T-helper 1 cell (primary cell): ENCODE results near the gene FAM53A.
"Not testable (repeated sequence)": the region's sequence is repeated elsewhere in the genome, so short reads cannot be mapped to it uniquely, and the experiment has no call there.

Source experiments
- DNase-seq, 5 donors: peaks; one replicate each; pipeline ENCODE4 v3.0.0-alpha.2; 2012 to 2020

FAM53A gene

DNA sequence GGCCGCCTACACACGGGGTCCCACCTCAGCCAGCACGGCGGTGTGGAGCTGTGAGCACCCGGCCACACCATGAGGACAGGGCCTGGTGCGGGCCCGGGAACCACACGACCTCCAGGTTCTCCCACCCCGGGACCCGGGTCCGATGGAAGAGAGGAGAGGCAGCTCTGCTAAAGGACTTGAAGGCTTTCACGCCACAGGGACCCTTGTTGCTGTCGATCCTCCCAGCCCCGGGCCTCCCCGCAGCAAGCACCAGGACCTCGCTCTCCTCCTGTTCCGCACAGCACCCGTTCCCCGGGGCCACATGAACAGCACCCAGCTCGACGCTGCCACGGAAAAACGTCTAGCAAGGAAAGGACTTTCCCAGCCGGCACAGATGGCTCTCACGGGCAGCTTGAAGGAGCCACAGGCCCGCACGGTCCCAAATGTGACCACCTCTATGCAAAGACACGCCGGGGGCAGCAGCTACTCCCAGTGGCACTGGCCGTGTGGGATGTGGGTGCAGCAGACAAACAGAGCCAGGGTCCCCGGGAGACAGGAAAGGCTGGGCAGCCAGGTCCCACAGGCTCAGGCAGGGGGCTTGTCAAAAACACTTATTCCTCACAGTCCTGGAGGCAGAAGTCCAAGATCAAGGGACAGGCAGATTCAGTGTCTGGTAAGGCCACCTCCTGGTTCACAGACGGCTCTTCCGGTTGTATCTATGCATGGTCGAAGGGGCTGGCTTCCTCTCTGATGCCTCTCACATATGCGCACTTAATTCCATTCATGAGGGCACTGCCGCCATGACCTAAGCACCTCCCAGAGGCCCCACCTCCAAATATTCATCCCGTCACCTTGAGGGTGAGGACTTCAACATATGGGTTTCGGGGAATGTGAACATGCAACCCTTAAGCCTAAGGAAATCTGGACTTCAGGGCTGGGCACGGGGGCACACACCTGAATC lies 24.7 kb downstream of the FAM53A start:
- DNase-seq, result no peak

DNA sequence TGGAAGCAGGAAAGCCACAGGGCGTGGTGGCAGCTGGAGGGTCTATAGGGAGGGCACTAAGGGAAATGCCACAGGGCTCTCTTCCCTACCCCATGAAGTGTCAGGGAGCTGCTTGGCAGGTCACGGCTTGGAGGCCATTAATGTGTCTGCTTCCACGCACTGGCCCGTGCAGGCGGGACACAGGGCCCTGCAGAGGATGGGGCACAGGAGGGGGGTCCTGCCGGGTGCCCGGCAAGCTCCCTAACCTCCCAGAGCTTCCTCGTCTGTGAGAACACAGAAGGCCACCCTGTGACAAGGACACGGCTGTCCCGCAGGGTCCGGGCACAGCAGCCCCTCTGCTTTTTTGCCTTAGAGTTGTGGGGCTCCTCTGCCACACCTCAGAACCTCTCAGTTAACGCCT lies 25.5 kb downstream of the FAM53A start:
- DNase-seq, result no peak

DNA sequence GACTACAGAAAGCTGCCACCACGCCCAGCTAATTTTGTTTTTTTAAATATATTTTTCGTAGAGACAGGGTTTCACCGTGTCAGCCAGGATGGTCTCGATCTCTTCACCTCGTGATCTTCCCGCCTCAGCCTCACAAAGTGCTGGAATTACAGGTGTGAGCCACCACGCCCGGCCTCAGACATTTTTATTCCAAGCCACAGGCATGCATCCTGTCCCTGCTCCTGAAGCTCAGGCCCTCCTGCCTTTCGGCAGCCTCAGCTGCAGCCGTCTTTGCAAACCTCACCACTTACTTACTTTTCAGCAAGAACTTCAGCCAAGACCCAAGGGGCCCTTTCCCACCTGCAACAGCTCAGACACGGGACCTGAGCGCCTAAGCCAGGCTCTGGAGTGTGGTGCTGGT lies 26.0 kb downstream of the FAM53A start:
- no peak for DNase-seq

DNA sequence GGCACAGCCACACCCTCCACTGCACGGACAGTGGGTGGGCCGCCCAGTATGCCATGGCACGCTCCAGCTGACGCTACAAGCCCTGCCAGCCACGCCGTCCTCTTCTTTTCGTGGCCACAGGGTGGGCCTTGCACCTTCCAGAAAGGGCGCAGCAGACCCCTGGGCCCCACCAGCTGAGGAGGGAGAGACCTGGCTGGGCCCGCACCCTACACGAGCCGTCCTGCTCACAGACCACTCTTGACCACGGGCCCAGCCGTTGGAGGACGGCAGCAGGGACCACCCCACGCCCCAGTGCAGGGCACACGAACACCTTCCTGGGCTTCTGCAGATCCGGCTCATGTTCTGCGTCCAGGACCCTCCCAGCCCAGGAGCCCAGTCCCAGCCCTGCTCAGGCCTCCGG lies 27.1 kb downstream of the FAM53A start:
- DNase-seq, result no peak

DNA sequence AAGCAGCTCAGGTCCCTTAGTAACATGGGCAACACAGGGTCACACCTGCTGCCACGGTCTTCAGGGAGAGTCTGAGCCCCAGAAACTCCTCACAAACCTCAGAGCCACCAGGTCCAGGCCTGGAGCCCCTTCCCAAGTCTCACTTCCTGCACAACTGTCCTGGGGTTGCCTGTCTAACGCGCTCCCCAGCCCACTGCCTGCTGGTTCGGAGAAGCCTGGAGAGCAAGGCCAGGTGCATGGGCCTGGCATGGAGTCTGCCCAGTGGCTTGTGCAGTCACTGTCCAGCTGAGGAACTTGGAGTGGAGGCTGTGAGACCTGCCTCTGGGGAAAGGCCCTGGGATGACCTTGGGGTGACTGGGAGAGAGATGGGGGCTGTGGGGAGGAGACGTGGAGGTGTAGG lies 28.0 kb downstream of the FAM53A start:
- no peak for DNase-seq

DNA sequence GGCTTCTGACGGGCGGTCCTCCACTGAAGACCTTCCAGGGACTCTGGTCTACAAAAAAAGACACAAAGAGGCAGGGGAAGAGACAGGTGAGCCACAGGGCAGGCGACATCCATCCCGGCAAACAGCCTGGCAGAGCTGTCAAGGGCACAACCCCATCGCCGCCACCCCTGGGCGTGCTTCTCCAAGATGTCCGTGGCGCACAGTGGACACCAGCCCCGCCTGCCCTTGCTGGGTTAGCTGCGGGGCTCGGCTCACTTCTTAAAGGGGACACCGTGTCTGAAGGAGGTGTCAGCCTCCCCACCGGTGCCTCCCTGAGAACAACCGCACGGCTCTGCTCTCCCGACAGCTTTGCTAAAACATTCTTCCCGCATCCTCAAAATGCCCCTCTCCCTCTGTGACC lies 28.4 kb downstream of the FAM53A start:
- DNase-seq, result no peak

DNA sequence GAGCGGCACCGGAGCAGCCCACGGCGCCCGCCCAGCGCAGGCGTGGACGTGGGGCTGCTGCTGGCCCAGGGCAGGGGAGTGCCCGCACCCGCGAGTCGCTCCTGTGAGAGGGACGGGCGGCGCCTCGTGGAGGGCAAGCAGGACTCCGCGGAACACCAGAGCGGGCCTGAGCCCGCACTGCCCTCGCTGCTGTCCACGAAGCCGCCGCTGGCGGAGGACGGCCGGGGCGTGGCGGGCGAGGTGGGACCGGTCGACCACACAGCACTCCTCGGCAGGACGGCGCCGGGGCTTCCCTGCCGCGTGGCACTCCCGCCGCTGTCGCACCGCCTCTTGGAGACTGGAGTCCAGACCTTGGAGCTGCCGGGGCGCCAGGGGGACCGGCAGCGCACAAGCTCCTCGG lies 29.0 kb downstream of the FAM53A start:
- DNase-seq, result no peak

DNA sequence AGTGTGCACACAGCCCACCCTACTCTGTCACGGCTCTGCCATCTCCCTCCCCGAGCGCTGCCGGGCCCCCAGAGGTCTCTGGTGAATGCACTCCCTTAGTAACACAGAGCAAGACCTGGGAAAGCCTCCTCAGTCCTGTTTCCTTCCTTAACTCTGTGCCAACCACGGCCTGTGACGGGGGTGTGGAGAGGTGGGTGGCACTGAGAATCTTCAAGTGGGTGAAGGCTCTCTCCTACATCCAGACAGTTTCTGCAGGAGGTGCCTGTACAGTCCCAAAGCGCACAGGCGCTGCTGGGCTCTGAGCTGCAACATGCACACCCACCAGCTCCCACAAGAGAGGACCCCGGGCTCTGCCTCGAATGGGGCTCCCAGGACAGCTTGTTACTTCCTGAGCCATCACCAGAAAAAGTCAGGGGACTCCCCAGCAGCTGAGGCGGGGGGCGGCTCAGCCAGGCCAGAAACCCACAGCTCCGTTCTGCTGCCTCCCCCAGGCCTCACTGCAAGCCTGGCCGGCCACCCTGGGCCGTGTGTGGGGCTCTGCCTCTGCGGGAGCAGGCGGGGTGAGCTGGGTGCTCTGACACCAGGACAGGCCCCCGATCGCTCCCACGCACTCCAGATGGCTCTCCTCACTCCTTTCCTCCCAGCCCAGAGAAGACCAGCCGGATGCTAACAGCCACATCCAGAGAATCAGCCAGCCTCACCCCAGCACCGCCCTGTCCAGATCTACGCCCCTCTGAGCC lies 29.7 kb downstream of the FAM53A start:
- no peak for DNase-seq

DNA sequence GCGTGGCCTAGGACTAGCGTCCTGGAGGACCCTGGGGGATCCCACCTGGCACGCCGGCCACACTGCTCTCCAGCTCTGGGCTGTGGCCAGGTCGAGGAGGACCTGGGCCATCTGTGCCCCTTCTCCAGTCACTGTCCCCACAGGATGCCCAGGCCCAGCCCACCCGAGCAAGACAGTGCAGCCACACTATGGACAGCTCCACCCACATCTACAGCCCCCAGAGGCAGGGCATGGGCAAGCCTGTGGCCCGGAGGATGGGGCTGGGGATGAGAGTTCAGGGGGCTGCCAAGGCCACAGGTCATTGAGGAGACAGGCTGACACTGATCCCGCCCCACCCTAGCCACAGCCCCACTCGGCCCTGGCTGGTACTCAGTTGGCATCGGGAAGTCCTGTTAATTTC lies 30.3 kb downstream of the FAM53A start:
- DNase-seq, result no peak

DNA sequence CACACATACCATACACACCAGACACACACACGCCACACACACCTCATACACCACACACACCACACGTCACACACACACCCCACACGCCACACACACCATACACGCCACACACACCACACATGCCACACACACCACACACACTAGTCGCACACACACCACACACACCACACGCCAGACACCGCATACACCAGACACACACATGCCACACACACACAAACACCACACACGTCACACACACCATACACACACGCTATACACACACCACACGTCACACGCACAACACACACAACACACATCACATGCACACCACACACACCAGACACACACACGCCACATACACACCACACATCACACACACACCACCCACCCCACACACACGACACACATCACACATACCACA lies 32.0 kb downstream of the FAM53A start:
- no peak for DNase-seq

DNA sequence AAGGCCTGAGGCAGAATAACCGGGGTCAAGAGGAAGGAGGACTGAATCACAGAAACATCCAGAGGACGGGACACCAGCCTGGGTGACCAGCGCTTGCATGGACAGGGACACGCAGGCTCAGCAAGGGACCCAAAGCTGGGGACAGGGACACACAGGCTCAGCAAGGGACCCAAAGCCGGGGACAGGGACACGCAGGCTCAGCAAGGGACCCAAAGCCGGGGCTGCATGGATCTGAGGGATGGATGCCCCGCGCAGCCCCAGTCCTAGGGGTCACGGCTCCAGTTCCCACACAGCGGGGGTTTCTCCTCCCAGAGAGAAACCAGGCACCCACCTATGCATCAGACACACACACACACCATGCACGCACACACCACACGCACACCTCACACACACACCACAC lies 32.5 kb downstream of the FAM53A start:
- DNase-seq, result no peak

DNA sequence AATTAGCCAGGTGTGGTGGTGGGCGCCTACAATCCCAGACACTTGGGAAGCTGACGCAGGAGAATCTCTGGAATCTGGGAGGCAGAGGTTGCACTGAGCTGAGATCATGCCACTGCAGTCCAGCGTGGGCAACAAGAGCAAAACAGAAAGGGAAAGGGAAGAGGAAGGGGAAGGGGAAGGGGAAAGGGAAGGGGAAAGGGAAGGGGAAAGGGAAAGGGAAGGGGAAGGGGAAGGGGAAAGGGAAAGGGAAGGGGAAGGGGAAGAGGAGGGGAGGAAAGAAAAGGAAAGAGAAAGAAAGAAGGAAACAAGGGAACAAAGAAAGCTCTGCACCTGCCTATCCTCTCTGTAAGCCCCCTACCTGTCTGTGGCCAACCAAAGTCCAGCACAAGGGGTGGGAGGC lies 35.2 kb downstream of the FAM53A start:
- no peak for DNase-seq

DNA sequence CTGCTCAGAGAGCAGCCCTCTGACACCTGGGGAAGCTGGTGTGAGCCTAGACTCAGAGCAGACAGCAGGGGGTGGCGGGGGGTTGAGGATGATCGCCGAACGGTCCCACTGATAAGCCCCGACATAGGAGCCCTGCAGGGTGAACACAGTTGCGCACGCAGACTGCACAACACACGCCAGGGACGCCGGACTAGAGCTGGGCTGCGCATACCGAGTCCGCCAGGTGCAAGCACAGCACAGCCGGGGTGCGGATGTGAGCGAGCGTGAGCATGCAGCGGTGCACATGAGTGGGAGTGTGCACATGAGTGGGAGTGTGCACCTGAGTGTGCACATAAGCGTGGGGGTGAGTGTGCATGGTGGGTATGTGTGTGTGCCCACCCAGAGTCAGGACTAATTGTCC lies 36.7 kb downstream of the FAM53A start:
- no peak for DNase-seq

DNA sequence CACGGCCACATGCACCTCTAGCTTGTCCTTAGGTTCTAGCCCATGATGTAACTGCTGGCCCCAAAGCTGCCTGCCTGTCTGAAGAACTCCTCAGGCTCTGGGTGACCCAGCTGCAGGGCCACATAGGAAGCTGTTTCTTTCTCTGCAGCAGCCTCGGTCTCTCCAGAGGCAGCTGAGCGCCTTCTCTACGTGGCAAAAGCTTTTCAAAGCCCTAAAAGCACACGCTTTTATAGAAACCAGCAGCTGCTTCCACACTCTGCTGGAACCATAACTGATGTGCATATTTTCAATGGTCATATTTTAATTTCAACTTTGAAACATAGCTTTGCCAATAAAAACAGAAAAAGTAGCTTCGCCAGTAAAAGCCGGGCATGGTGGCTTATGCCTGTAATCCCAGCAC lies 37.4 kb downstream of the FAM53A start:
- DNase-seq, result no peak

DNA sequence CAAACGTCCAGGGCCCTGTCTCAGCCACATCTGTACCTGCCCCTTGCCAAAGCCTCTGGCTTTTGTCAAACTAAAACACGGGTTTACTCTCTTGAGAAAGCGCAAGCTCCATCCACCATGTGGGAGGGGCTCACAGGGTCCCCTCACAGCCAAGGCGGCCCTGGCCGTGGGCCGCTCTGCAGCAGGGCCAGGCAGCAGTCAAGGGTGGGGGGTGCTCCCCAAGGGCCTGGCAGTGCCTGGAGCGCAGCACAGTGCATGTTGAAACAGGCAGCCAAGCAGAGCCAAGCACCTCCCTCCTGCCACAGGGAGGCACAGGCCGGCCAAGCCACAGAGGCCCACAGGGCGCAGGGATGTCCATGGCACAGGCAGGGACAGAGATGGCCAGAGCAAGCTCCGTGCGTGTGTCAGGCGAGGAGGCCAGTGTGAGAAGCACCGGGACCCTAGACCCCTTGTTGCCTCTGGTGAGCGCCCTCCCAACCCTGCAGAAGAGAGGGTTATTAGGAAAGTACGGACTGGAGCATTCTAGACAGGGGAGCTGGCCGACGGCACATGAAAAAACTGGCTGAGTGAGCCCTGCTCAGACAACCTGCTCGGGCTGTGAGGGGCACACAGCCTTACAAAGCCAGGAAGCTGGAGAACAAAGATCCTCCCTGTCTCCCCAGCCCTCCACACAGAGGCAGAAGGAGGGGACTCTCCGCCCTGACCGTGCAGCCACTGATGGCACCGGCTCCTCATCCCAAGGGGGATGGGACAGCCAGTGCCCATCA lies 39.0 kb downstream of the FAM53A start:
- DNase-seq, result no peak

DNA sequence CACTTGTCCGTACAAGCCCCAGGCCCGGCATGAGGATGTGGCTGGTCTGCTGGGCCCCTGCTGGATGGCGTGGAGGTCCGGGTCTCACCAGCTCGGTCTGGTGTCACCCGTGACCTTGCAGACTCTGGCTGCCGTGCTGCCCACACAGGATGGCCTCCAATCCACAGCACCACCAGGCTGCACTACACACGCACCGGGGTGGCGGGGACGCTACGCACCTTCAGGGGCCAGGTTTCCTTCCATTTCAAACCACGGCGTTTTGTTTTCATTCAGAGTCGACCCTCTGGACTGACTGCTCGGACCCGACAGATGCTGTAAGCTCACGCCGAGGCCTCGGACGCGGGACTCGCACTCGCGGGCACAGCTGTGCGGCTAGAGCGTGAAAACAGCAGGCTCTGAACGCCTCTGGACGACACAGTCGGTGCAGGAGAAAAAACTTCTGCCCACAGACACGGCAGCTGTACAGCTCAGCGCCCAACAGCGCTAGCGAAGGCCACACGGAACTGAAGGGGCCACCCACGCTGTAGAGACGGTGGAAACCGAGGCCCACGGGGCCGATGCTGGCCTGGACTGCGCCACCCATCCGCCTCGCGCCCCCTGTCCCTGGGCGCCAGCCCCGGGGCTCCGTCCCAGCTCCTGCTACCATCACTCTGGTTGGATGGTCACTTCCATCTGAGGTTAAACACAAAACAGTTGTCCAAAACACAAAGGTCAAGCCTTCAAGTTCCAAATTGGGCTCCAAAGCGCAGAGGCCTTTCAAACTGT lies 40.0 kb downstream of the FAM53A start:
- DNase-seq, result no peak

DNA sequence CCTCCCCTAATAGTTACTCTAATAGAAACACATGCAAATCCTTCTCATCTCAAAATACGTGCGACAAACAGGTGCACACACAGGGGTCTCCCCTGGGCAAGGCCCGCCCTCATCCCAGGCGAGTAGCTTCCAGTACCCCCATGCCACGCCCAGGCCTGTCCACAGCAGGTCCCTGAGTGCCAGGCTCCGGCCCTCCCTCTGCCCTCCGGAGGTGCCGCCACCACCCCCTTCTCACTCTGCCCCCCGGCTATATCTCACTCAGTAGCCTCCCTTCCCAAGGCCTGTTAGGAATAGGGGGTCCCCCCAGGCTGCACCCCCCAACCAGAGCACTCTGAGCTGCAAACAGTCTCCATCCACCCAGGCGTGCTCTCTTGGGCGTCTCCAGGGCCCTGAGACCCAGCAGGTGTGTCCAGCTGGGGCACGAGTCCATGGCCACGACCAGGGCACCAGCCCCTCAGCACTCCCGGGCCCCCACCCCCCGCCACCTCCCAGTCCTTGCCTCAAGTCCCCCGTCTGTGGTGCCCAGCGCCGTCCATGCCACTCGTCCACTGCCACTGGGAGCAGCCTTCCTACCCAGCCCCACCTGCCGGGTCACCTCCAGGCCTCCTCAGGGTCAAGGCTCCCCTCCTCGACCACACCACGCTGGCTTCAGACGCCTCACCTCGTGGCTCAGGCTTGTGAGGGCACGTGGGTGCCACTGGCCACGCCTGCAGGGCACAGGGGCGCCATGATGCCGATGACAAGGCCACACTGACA lies 41.7 kb downstream of the FAM53A start:
- no peak for DNase-seq

DNA sequence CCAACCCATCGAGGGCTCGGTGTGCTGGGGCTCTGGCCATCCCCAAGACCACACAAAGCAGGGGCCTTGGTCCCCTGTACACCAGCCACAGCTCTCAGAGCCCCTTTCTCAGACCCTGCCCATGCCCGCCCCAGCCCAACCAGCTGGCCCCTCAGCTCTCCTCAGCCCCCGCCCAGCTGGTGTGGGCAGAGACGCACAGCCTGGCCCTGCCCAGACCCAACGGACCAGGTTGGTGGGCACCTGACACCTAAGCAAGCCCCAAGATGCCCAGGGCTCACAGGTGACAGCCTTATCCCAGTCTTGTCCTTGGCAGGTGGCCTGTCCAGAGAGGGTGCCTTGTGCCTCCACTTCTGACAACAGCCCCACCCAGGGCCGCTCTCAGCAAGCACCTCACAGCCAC lies 42.4 kb downstream of the FAM53A start:
- no peak for DNase-seq

DNA sequence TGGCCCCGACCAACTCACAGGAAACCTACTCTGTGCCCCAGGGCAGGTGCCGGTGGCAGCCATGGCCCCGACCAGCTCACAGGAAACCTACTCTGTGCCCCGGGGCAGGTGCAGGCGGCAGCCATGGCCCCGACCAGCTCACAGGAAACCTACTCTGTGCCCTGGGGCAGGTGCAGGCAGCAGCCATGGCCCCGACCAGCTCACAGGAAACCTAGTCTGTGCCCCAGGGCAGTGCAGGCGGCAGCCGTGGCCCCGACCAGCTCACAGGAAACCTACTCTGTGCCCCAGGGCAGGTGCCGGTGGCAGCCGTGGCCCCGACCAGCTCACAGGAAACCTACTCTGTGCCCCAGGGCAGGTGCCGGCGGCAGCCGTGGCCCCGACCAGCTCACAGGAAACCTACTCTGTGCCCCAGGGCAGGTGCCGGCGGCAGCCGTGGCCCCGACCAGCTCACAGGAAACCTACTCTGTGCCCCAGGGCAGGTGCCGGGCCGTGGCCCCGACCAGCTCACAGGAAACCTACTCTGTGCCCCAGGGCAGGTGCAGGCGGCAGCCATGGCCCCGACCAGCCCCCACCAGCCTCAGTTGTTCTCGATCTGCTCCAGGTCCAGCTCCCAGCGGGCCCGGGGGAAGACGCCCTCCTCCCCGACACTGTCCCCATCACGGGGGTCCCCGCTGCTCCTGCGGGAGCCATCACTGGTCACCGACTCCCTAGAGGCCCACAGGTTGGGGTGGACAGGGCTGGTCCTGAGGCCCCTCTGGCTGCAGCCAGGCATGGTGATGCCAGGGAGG lies 43.2 kb downstream of the FAM53A start:
- not testable (repeated sequence) for DNase-seq

DNA sequence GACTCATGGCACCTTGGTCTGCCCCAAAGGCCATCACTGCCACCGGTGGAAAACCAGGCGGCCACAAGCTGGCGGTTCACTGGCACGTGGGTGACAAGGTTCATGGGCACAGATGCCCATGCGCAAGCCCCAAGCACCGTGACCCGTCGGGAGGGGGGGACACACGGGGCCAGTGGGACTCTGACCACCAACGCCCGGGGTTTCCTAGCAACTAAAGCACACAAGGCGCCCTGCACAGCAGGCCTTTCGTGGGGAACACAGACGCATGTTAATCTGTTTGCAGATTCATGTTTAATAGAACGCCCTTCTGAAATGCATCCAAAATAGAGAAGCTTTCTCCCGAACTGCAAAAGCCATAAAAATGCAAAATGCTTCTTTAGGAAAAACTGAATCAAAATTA lies 43.9 kb downstream of the FAM53A start:
- DNase-seq, result no peak

DNA sequence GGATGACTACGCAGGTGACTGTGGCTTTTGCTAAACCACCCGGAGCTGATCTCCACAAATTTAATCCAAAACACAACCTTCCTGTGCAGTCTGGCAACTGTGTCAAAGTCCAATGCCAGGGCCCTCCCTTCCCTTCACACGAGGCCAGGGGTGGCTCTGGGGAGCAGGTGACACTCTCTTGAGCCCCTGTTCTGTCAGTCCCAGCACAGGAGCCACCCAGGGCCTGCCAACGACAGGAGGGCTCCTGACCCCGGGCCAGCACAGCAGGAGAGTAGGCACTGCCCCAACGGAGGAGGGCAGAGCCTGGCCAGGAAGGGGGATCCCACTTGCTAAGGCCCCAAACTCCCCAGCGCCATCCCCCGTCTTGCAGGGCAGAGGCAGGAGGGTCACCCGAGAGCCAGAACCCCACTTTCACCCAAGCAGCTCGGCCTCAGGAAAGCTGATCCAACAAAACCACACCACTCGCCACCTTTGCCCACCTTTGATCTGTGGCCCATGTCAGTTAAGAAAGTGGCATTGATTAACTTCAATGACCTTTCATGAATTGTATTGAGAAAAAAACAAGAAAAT lies 44.7 kb downstream of the FAM53A start:
- DNase-seq, result no peak
